Measurements from ENCODE around the gene GJB2. TPM values are rescaled to one million over a fixed set of nuclear protein-coding genes. Genes with fewer than 3 reads are reported as not detected.

The GJB2 gene
- total RNA-seq, 1 donor from 2014 or later: 3.3 TPM

GRCh38 chr13:20206698-20207235, 14.0 kb upstream of the GJB2 start:
- intact Hi-C loops (cut with micrococcal nuclease): no loop called here
- H3K27ac Mint-ChIP-seq: no peak overlapping the region

GRCh38 chr13:20206065-20206697, 13.4 kb upstream of the GJB2 start:
- H3K36me3 Mint-ChIP-seq (ENCODE audit: low read depth): no peaks in the 10 kb centered on the region
- H3K4me3 Mint-ChIP-seq: no peak overlapping the region
- peaks cover 3% of the 10 kb centered on the region for H3K9me3 Mint-ChIP-seq
- intact Hi-C loops (cut with micrococcal nuclease): no loop called here
- H3K27ac Mint-ChIP-seq: no peak overlapping the region
- peak; percentile 45 for DNase-seq
- peaks cover 22% of the 10 kb centered on the region for H3K27me3 Mint-ChIP-seq
- H3K4me1 Mint-ChIP-seq: peaks cover 2% of the 10 kb centered on the region

More at GRCh38 chr13:20206698-20207235, 14.0 kb upstream of the GJB2 start:
- peaks cover 18% of the 10 kb centered on the region for H3K27me3 Mint-ChIP-seq
- peaks cover 2% of the 10 kb centered on the region for H3K4me1 Mint-ChIP-seq
- peaks cover 1% of the 10 kb centered on the region for H3K9me3 Mint-ChIP-seq
- H3K36me3 Mint-ChIP-seq (ENCODE audit: low read depth): no peaks in the 10 kb centered on the region
- H3K4me3 Mint-ChIP-seq: no peak overlapping the region
- peak; percentile 47 for DNase-seq

- Mint-ChIP-seq H3K9me3 (peaks cover 3% of the 10 kb centered on the region), H3K36me3 (ENCODE audit: low read depth) (no peaks in the 10 kb centered on the region), H3K4me1 (peaks cover 19% of the 10 kb centered on the region), H3K4me3 (no peak overlapping the region), H3K27ac (no peak overlapping the region), H3K27me3 (peaks cover 46% of the 10 kb centered on the region)
- DNase-seq: peak; percentile 23
- intact Hi-C loops (cut with micrococcal nuclease): loop anchor here (5.0 kb wide), 2 partner anchors 214 to 504 kb away; partner anchors contain the start of gene IL17D
These were observed 6.0 kb upstream of the GJB2 start for GRCh38 chr13:20198781-20199180.

GRCh38 chr13:20197361-20197834, 4.7 kb upstream of the GJB2 start:
- intact Hi-C loops (cut with micrococcal nuclease): loop anchor here (1.0 to 5.0 kb wide), 4 partner anchors 15 to 505 kb away; partner anchors contain the start of gene IL17D
- Mint-ChIP-seq H3K9me3 (peaks cover 3% of the 10 kb centered on the region), H3K36me3 (ENCODE audit: low read depth) (no peaks in the 10 kb centered on the region), H3K4me3 (no peak overlapping the region), H3K4me1 (peaks cover 25% of the 10 kb centered on the region), H3K27ac (no peak overlapping the region), H3K27me3 (peaks cover 49% of the 10 kb centered on the region)
- peak; percentile 71 for DNase-seq

GRCh38 chr13:20195801-20196200, 3.1 kb upstream of the GJB2 start:
- peaks cover 60% of the 10 kb centered on the region for H3K27me3 Mint-ChIP-seq

GRCh38 chr13:20193907-20194631, 1.3 kb upstream of the GJB2 start:
- H3K4me1 Mint-ChIP-seq: peaks cover 32% of the 10 kb centered on the region
- H3K9me3 Mint-ChIP-seq: no peaks in the 10 kb centered on the region
- peak overlapping the region; percentile 25 for H3K27ac Mint-ChIP-seq
- H3K4me3 Mint-ChIP-seq: peak overlapping the region; percentile 69
- DNase-seq: peak; percentile 72
- no peaks in the 10 kb centered on the region for H3K36me3 Mint-ChIP-seq (ENCODE audit: low read depth)
- peaks cover 65% of the 10 kb centered on the region for H3K27me3 Mint-ChIP-seq
- intact Hi-C loops (cut with micrococcal nuclease): no loop called here

More at GRCh38 chr13:20195801-20196200, 3.1 kb upstream of the GJB2 start:
- intact Hi-C loops (cut with micrococcal nuclease): loop anchor here (2.0 to 5.0 kb wide), 3 partner anchors 13 to 506 kb away; partner anchors contain the start of gene IL17D
- H3K36me3 Mint-ChIP-seq (ENCODE audit: low read depth): no peaks in the 10 kb centered on the region
- no peak overlapping the region for H3K4me3 Mint-ChIP-seq
- H3K27ac Mint-ChIP-seq: no peak overlapping the region
- H3K9me3 Mint-ChIP-seq: no peaks in the 10 kb centered on the region
- peaks cover 27% of the 10 kb centered on the region for H3K4me1 Mint-ChIP-seq
- DNase-seq: peak; percentile 48

- Mint-ChIP-seq H3K9me3 (no peaks in the 10 kb centered on the region), H3K4me3 (peak overlapping the region; percentile 69), H3K4me1 (peaks cover 30% of the 10 kb centered on the region), H3K27me3 (peaks cover 64% of the 10 kb centered on the region), H3K36me3 (ENCODE audit: low read depth) (no peaks in the 10 kb centered on the region), H3K27ac (no peak overlapping the region)
- intact Hi-C loops (cut with micrococcal nuclease): no loop called here
- DNase-seq: peak; percentile 67
These were observed 596 bp upstream of the GJB2 start for GRCh38 chr13:20193162-20193906.

GRCh38 chr13:20192158-20192835, 441 bp downstream of the GJB2 start:
- H3K27me3 Mint-ChIP-seq: peaks cover 62% of the 10 kb centered on the region

GRCh38 chr13:20191311-20192157, 1.2 kb downstream of the GJB2 start:
- no peaks in the 10 kb centered on the region for H3K36me3 Mint-ChIP-seq (ENCODE audit: low read depth)
- peaks cover 57% of the 10 kb centered on the region for H3K27me3 Mint-ChIP-seq
- peak; percentile 51 for DNase-seq
- H3K9me3 Mint-ChIP-seq: no peaks in the 10 kb centered on the region
- H3K4me3 Mint-ChIP-seq: peak overlapping the region; percentile 66
- H3K27ac Mint-ChIP-seq: peak overlapping the region; percentile 26
- intact Hi-C loops (cut with micrococcal nuclease): no loop called here
- peaks cover 25% of the 10 kb centered on the region for H3K4me1 Mint-ChIP-seq

More at GRCh38 chr13:20192158-20192835, 441 bp downstream of the GJB2 start:
- peak; percentile 72 for DNase-seq
- intact Hi-C loops (cut with micrococcal nuclease): no loop called here
- Mint-ChIP-seq H3K36me3 (ENCODE audit: low read depth) (no peaks in the 10 kb centered on the region), H3K9me3 (no peaks in the 10 kb centered on the region), H3K4me1 (peaks cover 30% of the 10 kb centered on the region), H3K27ac (peak overlapping the region; percentile 26), H3K4me3 (peak overlapping the region; percentile 66)

- peaks cover 25% of the 10 kb centered on the region for H3K4me1 Mint-ChIP-seq
- intact Hi-C loops (cut with micrococcal nuclease): no loop called here
- H3K27me3 Mint-ChIP-seq: peaks cover 51% of the 10 kb centered on the region
- no peak overlapping the region for H3K4me3 Mint-ChIP-seq
- no peaks in the 10 kb centered on the region for H3K36me3 Mint-ChIP-seq (ENCODE audit: low read depth)
- no peak for DNase-seq
- no peak overlapping the region for H3K27ac Mint-ChIP-seq
- H3K9me3 Mint-ChIP-seq: no peaks in the 10 kb centered on the region
These were observed 2.0 kb downstream of the GJB2 start for GRCh38 chr13:20190481-20191310.

GRCh38 chr13:20190076-20190475, 2.7 kb downstream of the GJB2 start:
- Mint-ChIP-seq H3K9me3 (no peaks in the 10 kb centered on the region), H3K4me1 (peaks cover 25% of the 10 kb centered on the region), H3K27me3 (peaks cover 45% of the 10 kb centered on the region), H3K36me3 (ENCODE audit: low read depth) (no peaks in the 10 kb centered on the region), H3K27ac (no peak overlapping the region), H3K4me3 (no peak overlapping the region)
- DNase-seq: no peak
- intact Hi-C loops (cut with micrococcal nuclease): no loop called here
